Thymus (tissue), 11 donors: ENCODE data around the gene AKAP6. TPM values are rescaled to one million over a fixed set of nuclear protein-coding genes. Genes with fewer than 3 reads are reported as not detected.

ENCODE experiments used
- DNase-seq, 9 donors: peaks; one replicate each; pipeline ENCODE4 v3.0.0-alpha.2; 2013; ENCODE audit warnings: low spot score in 9 of 9, low read depth in 6 of 9, missing footprints in 1 of 9
- H3K27ac ChIP-seq, 2 donors: one replicate each; pipeline ENCODE4 v1.5.1; 2013; ENCODE audit warnings: control low read depth in 1 of 2, low read depth in 1 of 2, low read length in 1 of 2, mild to moderate bottlenecking in 1 of 2, moderate library complexity in 1 of 2
- H3K27me3 ChIP-seq, 2 donors: one replicate each; pipeline ENCODE4 v1.5.1; 2013; ENCODE audit warnings: low read length in 1 of 2; ENCODE audit not compliant: control insufficient read depth in 2 of 2, insufficient read depth in 1 of 2
- H3K36me3 ChIP-seq, 2 donors: one replicate each; pipeline ENCODE4 v1.5.1; 2013; ENCODE audit warnings: low read length in 1 of 2, mild to moderate bottlenecking in 1 of 2, moderate library complexity in 1 of 2; ENCODE audit not compliant: control insufficient read depth in 2 of 2, insufficient read depth in 2 of 2
- H3K4me1 ChIP-seq, 2 donors: one replicate each; pipeline ENCODE4 v1.5.1; 2013; ENCODE audit warnings: low read length in 2 of 2; ENCODE audit not compliant: control insufficient read depth in 2 of 2, insufficient read depth in 2 of 2
- H3K4me3 ChIP-seq, 2 donors: one replicate each; pipeline ENCODE4 v1.5.1; 2013; ENCODE audit warnings: low read length in 2 of 2, control low read depth in 1 of 2, mild to moderate bottlenecking in 1 of 2
- H3K9me3 ChIP-seq, 2 donors: one replicate each; pipeline ENCODE4 v1.5.1; 2013; ENCODE audit warnings: low read length in 1 of 2, mild to moderate bottlenecking in 1 of 2; ENCODE audit not compliant: control insufficient read depth in 2 of 2, insufficient read depth in 1 of 2
- WGBS: extraction: QIAGEN DNeasy Blood & Tissue Kit; methylation state at CpG from one replicate; pipeline ENCODE4 v1.1.7; 2013; 5-methylcytosine and 5-hydroxymethylcytosine counted together
- polyA plus RNA-seq: library from polyadenylated mRNA; stranded (reverse); fragments of 200-250 nt; gene quantifications from one replicate; pipeline ENCODE4 v1.2.3, GENCODE V29; 2013
- total RNA-seq: library from RNA; stranded (reverse); fragments of 120-200 nt; gene quantifications from one replicate; pipeline ENCODE4 v1.2.4, GENCODE V29; 2013
- donor health status: healthy.

Gene AKAP6
- total and polyA plus RNA-seq, 2 donors = 1.4 to 2.0 TPM

DNA sequence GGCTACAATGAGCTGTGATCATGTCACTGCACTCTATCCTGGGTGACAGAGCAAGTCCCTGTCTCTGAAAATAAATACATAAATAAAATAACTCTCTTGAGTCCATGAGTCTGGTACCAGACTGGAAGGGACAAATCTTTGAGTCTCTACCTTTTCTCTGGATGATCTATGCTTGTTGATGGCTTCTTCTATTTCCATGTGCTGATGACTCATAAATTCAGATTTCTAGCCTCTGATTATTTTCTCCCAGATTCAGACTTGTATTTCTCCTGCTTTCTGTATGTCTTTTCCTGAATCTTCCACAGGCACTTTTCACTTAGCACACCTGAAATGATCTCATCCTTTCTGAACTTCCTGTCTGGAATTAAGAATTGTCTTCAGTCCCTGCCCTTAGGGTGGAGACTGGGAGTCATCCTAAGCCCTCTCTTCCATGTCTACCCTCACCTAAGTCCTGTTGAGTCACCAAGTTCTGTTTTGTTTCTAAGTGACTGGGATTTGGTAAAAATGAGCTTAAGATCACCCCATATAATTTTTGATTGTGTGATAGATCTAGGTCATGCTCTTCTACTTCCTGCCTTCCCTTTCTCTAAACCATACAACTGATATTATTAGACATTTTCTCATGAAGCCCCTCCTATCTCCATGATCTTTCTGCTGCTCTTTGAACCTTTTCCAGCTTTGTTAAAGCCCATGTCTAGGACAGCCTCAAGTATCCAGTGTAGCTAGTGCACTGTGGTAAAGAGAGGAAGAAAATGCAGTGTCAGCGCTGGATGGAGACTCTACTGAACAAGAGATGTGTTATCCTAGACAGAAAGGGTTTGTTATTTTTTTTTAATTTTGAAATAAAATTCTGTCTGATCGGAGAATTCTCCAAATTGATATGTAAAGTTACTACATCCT lies 13.1 kb downstream of the AKAP6 start:
- no peaks in the 10 kb centered on the region for H3K9me3 ChIP-seq
- WGBS = 98% methylated on average over 2 of the region's 2 CpGs
- no peaks in the 10 kb centered on the region for H3K36me3 ChIP-seq
- no peaks in the 10 kb centered on the region for H3K27me3 ChIP-seq
- H3K4me1 ChIP-seq = no peaks in the 10 kb centered on the region
- H3K27ac ChIP-seq = no peak overlapping the region
- DNase-seq = no peak
- H3K4me3 ChIP-seq = no peak overlapping the region

DNA sequence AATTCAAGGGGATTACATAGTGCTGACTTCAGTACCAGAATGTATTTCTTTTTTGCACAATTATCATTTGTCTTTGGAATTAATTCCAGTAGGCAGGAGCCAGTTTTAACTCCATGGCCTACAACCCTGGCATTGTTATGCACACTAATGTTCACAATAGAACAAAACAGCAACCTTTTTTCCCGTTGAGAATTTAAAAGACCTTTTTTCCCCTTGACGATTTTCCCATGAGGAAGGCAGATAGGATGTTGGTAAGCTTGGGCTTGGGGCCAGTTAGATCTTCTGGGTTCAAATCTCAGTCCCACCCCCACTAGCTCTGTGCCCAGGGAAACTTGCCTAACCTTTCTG lies 13.7 kb downstream of the AKAP6 start:
- Histone ChIP-seq H3K9me3 (no peaks in the 10 kb centered on the region), H3K4me1 (no peaks in the 10 kb centered on the region), H3K36me3 (no peaks in the 10 kb centered on the region), H3K27ac (no peak overlapping the region), H3K4me3 (no peak overlapping the region), H3K27me3 (no peaks in the 10 kb centered on the region)
- 76% methylated on average over 2 of the region's 2 CpGs for WGBS
- no peak for DNase-seq

DNA sequence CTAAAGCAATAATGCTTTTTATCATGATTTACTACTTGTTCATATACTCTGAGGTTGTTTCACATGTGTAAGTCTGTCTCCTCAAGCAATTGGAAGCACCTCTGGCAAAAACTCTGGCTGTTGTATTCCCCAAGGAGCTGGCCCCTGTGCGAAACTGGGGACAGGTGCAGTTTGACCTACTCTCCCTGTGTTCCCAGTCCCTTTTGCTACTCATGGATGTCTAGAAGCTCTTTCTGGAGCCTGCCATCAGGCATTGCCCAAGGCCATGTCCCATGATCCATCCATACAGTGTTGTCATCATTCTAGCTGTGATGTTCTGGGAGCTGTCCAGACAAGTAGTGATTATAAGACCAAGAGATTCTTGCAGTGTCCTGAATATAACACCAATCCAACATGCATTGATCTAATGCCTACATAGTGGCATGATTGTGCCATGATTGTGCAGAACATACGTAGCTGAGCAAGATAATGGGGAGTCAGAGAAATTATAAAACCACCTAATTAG lies 14.9 kb downstream of the AKAP6 start:
- DNase-seq = no peak
- Histone ChIP-seq H3K4me3 (no peak overlapping the region), H3K36me3 (no peaks in the 10 kb centered on the region), H3K9me3 (no peaks in the 10 kb centered on the region), H3K27ac (no peak overlapping the region), H3K27me3 (no peaks in the 10 kb centered on the region), H3K4me1 (no peaks in the 10 kb centered on the region)
- WGBS = 97% methylated on average over 2 of the region's 2 CpGs

DNA sequence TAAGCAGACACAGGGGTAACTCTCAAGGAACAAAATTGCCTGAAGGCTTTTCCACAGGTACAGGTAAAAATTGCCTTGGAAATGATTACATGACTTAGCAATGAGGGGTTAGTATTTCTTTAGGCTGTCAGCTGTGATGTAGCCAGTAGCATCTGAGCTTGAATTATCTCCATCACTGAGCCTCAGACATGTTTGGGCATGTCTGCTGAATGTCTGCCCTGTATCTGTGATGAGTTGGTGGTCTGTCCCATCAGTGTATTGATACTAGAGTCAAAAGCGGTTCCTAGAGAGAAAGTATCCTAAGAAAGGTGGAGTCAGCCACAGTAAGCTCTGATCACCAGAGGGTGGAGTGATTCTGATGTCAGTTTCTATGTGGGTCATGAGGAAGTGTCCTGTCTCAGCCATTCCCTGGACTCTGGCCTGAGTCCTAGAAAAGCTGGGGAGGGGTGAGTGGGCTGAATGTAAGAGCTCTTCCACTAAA lies 16.3 kb downstream of the AKAP6 start:
- no peaks in the 10 kb centered on the region for H3K4me1 ChIP-seq
- H3K9me3 ChIP-seq = no peaks in the 10 kb centered on the region
- no peaks in the 10 kb centered on the region for H3K27me3 ChIP-seq
- no peak overlapping the region for H3K27ac ChIP-seq
- no peak for DNase-seq
- no peaks in the 10 kb centered on the region for H3K36me3 ChIP-seq
- no peak overlapping the region for H3K4me3 ChIP-seq
- 95% methylated on average over 1 of the region's 1 CpG for WGBS

DNA sequence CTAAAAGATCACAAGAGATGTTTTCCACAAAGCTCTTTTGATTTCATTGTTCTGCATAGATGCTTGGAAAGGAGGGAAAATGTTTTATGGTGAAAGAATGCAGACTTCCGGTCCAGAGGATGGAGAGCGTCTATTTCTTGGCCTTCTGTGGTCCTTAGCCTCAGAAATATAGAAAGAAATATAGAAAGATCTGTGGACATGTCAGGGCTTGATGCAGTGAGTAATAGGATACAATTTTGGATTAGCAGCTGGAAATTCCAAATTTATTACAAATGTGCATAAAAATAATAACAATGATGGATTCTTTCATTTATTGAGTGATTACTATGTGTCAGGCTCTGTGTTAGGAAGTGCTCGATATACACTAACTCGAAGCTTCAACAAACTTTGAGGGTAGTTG lies 20.2 kb downstream of the AKAP6 start:
- no peak overlapping the region for H3K27ac ChIP-seq
- H3K4me1 ChIP-seq = no peaks in the 10 kb centered on the region
- no peaks in the 10 kb centered on the region for H3K9me3 ChIP-seq
- no peak for DNase-seq
- 95% methylated on average over 4 of the region's 4 CpGs for WGBS
- H3K27me3 ChIP-seq = no peaks in the 10 kb centered on the region
- H3K4me3 ChIP-seq = no peak overlapping the region
- no peaks in the 10 kb centered on the region for H3K36me3 ChIP-seq

DNA sequence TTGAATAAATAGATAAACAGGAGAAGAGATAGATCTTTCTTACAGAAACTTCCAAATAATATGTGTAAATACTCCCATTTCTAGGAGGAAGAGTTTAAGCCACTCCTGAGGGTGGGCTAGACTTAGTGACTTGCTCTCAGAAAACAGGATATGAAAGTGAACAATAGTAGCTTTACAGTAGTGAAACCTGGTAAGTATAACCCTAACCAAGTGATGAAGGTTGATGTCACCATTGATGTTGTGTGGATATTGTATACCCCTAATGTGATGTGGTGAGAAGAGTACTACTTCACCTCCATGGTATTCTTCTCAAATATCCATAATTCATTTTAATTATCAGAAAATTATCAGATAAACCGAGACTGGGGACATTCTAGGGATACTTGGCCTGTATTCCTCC lies 20.9 kb downstream of the AKAP6 start:
- Histone ChIP-seq H3K4me3 (no peak overlapping the region), H3K4me1 (no peaks in the 10 kb centered on the region), H3K27me3 (no peaks in the 10 kb centered on the region), H3K36me3 (no peaks in the 10 kb centered on the region), H3K9me3 (no peaks in the 10 kb centered on the region), H3K27ac (no peak overlapping the region)
- DNase-seq = no peak
- 76% methylated on average over 1 of the region's 1 CpG for WGBS

DNA sequence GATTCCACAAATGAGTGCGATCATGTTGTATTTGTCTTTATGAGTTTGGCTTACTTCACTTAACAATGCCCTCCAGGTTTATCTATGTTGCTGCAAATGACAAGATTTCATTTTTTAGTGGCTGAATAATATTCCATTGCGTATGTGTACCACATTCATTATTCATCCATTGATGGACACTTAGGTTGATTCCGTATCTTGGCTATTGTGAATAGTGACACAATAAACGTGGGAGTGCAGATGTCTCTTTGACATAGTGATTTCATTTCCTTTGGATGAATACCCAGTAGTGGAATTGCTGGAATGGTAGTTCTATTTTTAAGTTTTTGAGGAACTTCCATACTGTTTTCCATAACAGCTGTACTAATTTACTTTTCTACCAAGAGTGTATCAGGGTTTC lies 23.5 kb downstream of the AKAP6 start:
- 95% methylated on average over 4 of the region's 4 CpGs for WGBS
- no peaks in the 10 kb centered on the region for H3K4me1 ChIP-seq
- no peak overlapping the region for H3K27ac ChIP-seq
- no peak overlapping the region for H3K4me3 ChIP-seq
- H3K27me3 ChIP-seq = no peaks in the 10 kb centered on the region
- no peaks in the 10 kb centered on the region for H3K9me3 ChIP-seq
- no peaks in the 10 kb centered on the region for H3K36me3 ChIP-seq
- DNase-seq = no peak

DNA sequence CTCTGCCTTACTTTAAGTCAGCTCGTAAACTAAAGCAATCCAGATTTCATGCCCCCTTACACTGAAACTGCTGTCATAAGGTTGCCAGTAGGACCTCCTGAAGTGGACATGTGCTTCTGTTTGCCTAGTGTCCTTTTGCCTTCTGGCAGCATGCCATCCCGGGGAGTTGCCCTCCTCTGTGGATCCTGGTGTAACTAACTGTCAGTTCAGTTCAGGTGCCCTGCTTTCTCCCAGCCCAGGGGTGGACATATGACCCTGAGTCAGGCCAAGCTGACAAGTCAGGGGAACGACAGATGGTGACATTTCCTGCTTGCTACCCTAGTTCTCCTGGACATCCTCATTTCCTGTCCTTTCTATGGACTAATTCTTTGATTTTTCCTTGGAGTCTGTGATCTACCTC lies 25.6 kb downstream of the AKAP6 start:
- 88% methylated on average over 3 of the region's 3 CpGs for WGBS

DNA sequence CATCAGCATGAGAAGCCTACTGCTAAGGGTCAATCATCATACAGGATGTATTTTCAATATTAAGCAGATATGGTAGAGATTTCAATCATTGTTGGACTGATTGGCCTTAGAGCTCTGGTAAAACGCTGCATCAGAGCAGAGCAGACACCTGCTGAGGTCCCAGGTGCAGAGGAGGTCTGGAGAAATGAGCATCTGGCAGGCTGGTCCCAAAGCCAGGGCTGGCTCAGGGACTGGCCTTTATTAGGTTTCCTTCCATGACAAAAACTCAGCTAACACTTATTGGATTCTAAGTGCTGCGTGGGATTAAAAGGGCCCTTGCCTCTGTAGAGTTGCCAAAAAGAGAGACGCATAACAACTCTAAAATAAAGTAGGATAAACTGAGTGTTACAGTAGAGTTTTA lies 29.7 kb downstream of the AKAP6 start:
- Histone ChIP-seq H3K9me3 (no peaks in the 10 kb centered on the region), H3K27ac (no peak overlapping the region), H3K4me3 (no peak overlapping the region), H3K4me1 (no peaks in the 10 kb centered on the region), H3K27me3 (no peaks in the 10 kb centered on the region), H3K36me3 (no peaks in the 10 kb centered on the region)
- WGBS = 88% methylated on average over 3 of the region's 3 CpGs
- no peak for DNase-seq

More for the DNA sequence above, 25.6 kb downstream of the AKAP6 start:
- H3K36me3 ChIP-seq = no peaks in the 10 kb centered on the region
- H3K4me3 ChIP-seq = no peak overlapping the region
- no peak overlapping the region for H3K27ac ChIP-seq
- no peaks in the 10 kb centered on the region for H3K4me1 ChIP-seq
- H3K9me3 ChIP-seq = no peaks in the 10 kb centered on the region
- DNase-seq = no peak
- H3K27me3 ChIP-seq = no peaks in the 10 kb centered on the region
